K562 (cell line): ENCODE measurements around the gene ETV2. TPM values are rescaled to one million over a fixed set of nuclear protein-coding genes. Genes with fewer than 3 reads are reported as not detected.

ENCODE experiments used
- BCOR ChIP-seq: fragments of 450-650 bp; IDR thresholded peaks from 2 replicates; pipeline ENCODE4 v1.6.1; 2016
- ELF2 ChIP-seq: fragments of 250-450 bp; sonication (Bioruptor Pico); IDR thresholded peaks from 2 replicates; pipeline ENCODE4 v1.5.0; 2021; ENCODE audit warnings: mild to moderate bottlenecking
- HDAC8 ChIP-seq: fragments of 450-650 bp; IDR thresholded peaks from 2 replicates; pipeline ENCODE4 v1.6.1; 2016; ENCODE audit warnings: mild to moderate bottlenecking, missing genetic modification characterization, moderate library complexity, missing compliant biosample characterization
- MEIS2 ChIP-seq: fragments of 450-650 bp; IDR thresholded peaks from 2 replicates; pipeline ENCODE4 v1.6.1; 2014; ENCODE audit warnings: mild to moderate bottlenecking; ENCODE audit not compliant: partially characterized antibody
- ZNF785 ChIP-seq: fragments of 250-450 bp; sonication (Bioruptor Pico); IDR thresholded peaks from 2 replicates; pipeline ENCODE4 v1.4.0; 2020; ENCODE audit warnings: mild to moderate bottlenecking
- ZSCAN32 ChIP-seq: fragments of 450-650 bp; formaldehyde crosslinking; IDR thresholded peaks from 2 replicates; pipeline ENCODE4 v1.4.0; 2020; ENCODE audit warnings: mild to moderate bottlenecking, moderate library complexity
- polyA plus RNA-seq, 8 experiments: library from polyadenylated mRNA; depleted of rRNA in 4 of 8; stranded (reverse) in 5 of 8; unstranded in 3 of 8; fragments of >200 nt; fragmentation: Nextera tagmentation in 2 of 8; fragmentation: Illumina TruSeq in 1 of 8; extraction: Ambion mirVana in 2 of 8; extraction: Trizol in 1 of 8; gene quantifications; 2 replicates each; pipeline versions ENCODE4 v1.2.1 to v1.2.3, GENCODE V29; 2011 to 2014; ENCODE audit warnings: inconsistent platforms in 1 of 8, missing spikeins in 1 of 8
- total RNA-seq, 7 experiments: library from RNA; depleted of rRNA in 6 of 7; stranded (reverse); fragments of >200 nt in 6 of 7; fragmentation: Illumina TruSeq in 2 of 7; extraction: Trizol in 2 of 7; gene quantifications; 2 replicates each; pipeline versions ENCODE4 v1.2.1 to v1.2.3, GENCODE V29; 2011 to 2021; ENCODE audit warnings: low replicate concordance in 1 of 7
- TF ChIP-seq, protein P1 (sequence below): fragments of 200-600 bp; sonication (generic); IDR thresholded peaks from one replicate; pipeline ENCODE4 v1.6.1; 2012; ENCODE audit warnings: mild to moderate bottlenecking, low read depth, low read length, inconsistent platforms
- TF ChIP-seq, protein P2 (sequence below): fragments of 450-650 bp; IDR thresholded peaks from 2 replicates; pipeline ENCODE4 v1.6.1; 2016
- TF ChIP-seq, protein P3 (sequence below): fragments of 450-650 bp; formaldehyde crosslinking; IDR thresholded peaks from 2 replicates; pipeline ENCODE4 v1.4.0; 2020; ENCODE audit warnings: mild to moderate bottlenecking, moderate library complexity
- TF ChIP-seq, protein P4 (sequence below): fragments of 450-650 bp; IDR thresholded peaks from 2 replicates; pipeline ENCODE4 v1.6.1; 2016; ENCODE audit warnings: borderline replicate concordance

Gene ETV2
- total and polyA plus RNA-seq, 9 of the 15 experiments (the other 6 are each of a cell fraction or from before 2014, with no cell fraction given), result 0.11 to 3.7 (median 0.55) TPM

DNA sequence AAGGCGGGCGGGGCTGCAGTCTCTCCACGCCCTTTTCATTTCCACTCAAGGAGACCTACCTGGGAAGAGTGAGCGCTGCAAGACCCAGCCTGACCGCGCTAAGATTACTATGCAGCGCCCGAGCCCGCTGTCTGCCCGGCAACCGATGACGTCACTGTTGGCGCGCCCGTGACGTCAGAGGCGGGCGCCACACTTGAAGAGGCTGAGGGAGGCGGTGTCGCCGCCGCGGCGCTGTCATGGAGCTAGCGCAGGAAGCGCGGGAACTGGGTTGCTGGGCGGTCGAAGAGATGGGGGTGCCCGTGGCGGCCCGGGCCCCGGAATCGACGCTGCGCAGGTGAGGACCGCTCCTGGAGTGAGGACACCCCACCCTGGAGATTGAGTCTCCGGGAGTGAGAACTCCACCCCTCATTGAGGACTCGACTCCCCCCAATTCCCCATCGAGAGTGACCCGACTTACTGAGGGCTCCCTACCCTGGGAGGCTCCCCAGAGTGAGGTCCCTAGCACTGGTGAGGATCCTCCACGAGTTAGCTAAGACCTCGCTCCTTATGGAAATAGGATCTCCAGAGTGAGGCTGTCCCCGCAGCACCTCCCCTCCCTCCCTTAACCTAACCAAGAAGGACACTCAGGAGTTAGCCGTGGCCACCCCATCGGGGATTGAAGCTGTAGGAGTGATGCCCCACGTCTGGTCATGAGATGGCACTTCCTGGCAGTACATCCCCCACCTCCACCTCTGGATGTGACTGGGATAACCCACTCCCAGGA, 28.8 kb upstream of the ETV2 start, which contains the start of gene HAUS5 (continued):
- TF ChIP-seq, protein P1, sequence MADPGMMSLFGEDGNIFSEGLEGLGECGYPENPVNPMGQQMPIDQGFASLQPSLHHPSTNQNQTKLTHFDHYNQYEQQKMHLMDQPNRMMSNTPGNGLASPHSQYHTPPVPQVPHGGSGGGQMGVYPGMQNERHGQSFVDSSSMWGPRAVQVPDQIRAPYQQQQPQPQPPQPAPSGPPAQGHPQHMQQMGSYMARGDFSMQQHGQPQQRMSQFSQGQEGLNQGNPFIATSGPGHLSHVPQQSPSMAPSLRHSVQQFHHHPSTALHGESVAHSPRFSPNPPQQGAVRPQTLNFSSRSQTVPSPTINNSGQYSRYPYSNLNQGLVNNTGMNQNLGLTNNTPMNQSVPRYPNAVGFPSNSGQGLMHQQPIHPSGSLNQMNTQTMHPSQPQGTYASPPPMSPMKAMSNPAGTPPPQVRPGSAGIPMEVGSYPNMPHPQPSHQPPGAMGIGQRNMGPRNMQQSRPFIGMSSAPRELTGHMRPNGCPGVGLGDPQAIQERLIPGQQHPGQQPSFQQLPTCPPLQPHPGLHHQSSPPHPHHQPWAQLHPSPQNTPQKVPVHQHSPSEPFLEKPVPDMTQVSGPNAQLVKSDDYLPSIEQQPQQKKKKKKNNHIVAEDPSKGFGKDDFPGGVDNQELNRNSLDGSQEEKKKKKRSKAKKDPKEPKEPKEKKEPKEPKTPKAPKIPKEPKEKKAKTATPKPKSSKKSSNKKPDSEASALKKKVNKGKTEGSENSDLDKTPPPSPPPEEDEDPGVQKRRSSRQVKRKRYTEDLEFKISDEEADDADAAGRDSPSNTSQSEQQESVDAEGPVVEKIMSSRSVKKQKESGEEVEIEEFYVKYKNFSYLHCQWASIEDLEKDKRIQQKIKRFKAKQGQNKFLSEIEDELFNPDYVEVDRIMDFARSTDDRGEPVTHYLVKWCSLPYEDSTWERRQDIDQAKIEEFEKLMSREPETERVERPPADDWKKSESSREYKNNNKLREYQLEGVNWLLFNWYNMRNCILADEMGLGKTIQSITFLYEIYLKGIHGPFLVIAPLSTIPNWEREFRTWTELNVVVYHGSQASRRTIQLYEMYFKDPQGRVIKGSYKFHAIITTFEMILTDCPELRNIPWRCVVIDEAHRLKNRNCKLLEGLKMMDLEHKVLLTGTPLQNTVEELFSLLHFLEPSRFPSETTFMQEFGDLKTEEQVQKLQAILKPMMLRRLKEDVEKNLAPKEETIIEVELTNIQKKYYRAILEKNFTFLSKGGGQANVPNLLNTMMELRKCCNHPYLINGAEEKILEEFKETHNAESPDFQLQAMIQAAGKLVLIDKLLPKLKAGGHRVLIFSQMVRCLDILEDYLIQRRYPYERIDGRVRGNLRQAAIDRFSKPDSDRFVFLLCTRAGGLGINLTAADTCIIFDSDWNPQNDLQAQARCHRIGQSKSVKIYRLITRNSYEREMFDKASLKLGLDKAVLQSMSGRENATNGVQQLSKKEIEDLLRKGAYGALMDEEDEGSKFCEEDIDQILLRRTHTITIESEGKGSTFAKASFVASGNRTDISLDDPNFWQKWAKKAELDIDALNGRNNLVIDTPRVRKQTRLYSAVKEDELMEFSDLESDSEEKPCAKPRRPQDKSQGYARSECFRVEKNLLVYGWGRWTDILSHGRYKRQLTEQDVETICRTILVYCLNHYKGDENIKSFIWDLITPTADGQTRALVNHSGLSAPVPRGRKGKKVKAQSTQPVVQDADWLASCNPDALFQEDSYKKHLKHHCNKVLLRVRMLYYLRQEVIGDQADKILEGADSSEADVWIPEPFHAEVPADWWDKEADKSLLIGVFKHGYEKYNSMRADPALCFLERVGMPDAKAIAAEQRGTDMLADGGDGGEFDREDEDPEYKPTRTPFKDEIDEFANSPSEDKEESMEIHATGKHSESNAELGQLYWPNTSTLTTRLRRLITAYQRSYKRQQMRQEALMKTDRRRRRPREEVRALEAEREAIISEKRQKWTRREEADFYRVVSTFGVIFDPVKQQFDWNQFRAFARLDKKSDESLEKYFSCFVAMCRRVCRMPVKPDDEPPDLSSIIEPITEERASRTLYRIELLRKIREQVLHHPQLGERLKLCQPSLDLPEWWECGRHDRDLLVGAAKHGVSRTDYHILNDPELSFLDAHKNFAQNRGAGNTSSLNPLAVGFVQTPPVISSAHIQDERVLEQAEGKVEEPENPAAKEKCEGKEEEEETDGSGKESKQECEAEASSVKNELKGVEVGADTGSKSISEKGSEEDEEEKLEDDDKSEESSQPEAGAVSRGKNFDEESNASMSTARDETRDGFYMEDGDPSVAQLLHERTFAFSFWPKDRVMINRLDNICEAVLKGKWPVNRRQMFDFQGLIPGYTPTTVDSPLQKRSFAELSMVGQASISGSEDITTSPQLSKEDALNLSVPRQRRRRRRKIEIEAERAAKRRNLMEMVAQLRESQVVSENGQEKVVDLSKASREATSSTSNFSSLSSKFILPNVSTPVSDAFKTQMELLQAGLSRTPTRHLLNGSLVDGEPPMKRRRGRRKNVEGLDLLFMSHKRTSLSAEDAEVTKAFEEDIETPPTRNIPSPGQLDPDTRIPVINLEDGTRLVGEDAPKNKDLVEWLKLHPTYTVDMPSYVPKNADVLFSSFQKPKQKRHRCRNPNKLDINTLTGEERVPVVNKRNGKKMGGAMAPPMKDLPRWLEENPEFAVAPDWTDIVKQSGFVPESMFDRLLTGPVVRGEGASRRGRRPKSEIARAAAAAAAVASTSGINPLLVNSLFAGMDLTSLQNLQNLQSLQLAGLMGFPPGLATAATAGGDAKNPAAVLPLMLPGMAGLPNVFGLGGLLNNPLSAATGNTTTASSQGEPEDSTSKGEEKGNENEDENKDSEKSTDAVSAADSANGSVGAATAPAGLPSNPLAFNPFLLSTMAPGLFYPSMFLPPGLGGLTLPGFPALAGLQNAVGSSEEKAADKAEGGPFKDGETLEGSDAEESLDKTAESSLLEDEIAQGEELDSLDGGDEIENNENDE, result no peak
- TF ChIP-seq ELF2 (CRISPR knock-in tag) (no peak), ZNF785 (no peak), BCOR (0 out of 2 replicates have a peak, but pooled peaks have one; percentile 2), ZSCAN32 (0 out of 2 replicates have a peak, but pooled peaks have one; percentile 35), MEIS2 (no peak), HDAC8 (no peak)
- TF ChIP-seq, protein P2, sequence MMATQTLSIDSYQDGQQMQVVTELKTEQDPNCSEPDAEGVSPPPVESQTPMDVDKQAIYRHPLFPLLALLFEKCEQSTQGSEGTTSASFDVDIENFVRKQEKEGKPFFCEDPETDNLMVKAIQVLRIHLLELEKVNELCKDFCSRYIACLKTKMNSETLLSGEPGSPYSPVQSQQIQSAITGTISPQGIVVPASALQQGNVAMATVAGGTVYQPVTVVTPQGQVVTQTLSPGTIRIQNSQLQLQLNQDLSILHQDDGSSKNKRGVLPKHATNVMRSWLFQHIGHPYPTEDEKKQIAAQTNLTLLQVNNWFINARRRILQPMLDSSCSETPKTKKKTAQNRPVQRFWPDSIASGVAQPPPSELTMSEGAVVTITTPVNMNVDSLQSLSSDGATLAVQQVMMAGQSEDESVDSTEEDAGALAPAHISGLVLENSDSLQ, result no peak
- TF ChIP-seq, protein P3, sequence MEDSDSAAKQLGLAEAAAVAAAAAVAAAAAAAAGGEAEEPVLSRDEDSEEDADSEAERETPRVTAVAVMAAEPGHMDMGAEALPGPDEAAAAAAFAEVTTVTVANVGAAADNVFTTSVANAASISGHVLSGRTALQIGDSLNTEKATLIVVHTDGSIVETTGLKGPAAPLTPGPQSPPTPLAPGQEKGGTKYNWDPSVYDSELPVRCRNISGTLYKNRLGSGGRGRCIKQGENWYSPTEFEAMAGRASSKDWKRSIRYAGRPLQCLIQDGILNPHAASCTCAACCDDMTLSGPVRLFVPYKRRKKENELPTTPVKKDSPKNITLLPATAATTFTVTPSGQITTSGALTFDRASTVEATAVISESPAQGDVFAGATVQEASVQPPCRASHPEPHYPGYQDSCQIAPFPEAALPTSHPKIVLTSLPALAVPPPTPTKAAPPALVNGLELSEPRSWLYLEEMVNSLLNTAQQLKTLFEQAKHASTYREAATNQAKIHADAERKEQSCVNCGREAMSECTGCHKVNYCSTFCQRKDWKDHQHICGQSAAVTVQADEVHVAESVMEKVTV (CRISPR knock-in tag), result no peak
- TF ChIP-seq, protein P4, sequence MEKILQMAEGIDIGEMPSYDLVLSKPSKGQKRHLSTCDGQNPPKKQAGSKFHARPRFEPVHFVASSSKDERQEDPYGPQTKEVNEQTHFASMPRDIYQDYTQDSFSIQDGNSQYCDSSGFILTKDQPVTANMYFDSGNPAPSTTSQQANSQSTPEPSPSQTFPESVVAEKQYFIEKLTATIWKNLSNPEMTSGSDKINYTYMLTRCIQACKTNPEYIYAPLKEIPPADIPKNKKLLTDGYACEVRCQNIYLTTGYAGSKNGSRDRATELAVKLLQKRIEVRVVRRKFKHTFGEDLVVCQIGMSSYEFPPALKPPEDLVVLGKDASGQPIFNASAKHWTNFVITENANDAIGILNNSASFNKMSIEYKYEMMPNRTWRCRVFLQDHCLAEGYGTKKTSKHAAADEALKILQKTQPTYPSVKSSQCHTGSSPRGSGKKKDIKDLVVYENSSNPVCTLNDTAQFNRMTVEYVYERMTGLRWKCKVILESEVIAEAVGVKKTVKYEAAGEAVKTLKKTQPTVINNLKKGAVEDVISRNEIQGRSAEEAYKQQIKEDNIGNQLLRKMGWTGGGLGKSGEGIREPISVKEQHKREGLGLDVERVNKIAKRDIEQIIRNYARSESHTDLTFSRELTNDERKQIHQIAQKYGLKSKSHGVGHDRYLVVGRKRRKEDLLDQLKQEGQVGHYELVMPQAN, result peak; percentile 87
